Fibroblast of skin of left biceps (primary cell): Measurements from ENCODE around the gene TARP.
"Not testable (repeated sequence)": the region's sequence is repeated elsewhere in the genome, so short reads cannot be mapped to it uniquely, and the experiment has no call there.

Experiments used
- DNase-seq, 2 experiments: peaks; one replicate each; pipeline ENCODE4 v3.0.0-alpha.2; 2013; ENCODE audit warnings: low read depth in 2 of 2

The TARP gene

DNA sequence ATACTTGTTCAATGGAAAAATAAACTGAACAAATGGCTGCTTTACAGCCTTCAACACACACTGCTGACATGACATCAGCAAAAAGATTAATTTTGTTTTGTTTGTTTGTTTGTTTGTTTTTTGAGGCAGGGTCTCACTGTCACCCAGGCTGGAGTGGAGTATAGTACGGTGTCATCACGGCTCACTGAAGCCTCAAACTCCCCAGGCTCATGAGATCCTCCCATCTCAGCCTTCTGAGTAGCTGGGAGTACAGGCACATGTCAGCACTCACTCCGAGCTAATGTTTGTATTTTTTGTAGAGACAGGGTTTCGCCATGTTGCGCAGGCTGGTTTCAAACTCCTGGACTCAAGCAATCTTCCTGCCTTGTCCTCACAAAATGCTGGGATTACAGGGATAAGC is 10.9 kb downstream of the TARP start:
- DNase-seq, result no peak

DNA sequence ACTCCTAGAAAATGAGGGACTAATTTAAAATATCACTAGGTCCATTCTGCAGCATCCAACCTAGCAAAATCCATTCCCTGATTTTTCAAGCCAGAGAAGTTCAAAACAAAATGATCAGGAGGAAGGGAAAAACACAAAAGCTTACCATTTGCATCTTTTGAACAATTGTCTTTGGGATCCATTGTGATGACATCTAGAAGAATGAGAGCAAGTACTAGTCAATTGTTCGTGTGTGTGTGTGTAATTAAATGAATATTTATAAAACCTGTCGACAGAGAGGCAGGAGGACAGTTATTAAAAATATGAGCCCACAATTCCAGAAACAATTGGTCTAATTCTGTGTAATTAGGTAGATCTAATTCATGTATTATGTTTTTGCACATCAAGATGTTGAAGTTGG is 11.4 kb downstream of the TARP start:
- DNase-seq, result not testable (repeated sequence)

DNA sequence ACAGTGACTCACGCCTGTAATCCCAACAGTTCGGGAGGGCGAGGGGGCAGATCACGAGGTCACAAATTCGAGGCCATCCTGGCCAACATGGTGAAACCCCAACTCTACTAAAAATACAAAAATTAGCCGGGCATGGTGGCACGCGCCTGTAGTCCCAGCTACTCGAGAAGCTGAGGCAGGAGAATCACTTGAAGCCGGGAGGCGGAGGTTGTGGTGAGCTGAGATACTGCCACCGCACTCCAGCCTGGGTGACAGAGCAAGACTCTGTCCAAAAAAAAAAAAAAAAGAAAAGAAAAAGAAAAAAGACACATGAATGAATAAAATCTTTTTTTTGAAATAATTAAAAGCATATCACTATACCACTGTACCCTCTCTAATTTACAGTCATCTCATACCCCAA is 11.8 kb downstream of the TARP start:
- DNase-seq, result not testable (repeated sequence)

DNA sequence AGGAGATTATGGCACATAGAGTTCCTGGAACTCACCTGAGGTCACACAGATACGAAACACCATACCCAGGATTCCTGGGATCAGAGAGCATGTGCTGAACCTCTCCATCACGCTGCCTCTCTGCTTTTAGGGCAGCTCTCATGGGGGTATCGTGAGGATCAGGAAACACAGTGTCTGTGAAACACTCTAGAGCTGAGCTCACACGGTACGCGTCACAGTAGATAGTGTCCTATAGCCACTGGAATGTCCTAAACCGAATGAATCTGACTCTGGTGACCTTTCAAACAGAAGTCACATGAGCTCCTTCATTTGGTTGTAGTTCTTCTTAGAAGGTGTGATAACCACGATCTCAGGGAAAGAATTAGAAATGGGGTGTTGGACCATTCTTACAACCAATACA is 14.3 kb downstream of the TARP start:
- DNase-seq, result not testable (repeated sequence)

DNA sequence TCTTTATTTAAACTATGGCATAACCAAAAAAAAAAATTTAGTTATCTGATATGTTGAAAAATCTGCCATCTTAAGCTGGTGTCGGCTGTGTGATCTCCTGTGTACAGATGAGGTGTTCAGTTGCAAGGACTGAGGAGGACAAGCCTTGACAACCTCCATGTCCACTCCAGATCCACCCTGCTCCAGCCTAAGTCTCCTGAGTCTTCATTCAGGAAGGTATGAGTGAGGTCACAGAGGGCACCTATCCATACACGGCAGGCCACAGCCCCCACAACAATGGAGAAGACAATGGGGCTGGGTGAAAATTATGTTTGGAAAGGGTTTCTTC is 16.1 kb downstream of the TARP start:
- DNase-seq, result no peak

DNA sequence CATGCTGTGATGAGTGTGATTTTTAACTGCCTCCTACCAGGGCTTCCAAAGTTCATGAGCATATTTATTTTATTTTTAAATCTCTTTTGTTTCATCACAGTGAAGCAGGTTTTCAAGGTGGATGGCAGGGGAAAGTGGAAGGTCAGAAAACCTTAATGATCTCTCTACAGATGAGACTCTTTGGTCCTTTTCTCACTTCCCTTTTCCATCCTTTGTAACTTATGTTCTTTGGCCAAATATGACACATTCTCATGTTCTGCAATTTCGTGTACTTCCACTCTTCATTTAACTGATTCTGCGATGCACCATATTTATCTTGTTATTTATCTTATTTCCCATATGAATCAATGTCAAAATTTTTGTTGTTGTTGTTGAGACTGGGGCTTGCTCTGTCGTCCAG is 23.6 kb downstream of the TARP start:
- DNase-seq, result not testable (repeated sequence)

DNA sequence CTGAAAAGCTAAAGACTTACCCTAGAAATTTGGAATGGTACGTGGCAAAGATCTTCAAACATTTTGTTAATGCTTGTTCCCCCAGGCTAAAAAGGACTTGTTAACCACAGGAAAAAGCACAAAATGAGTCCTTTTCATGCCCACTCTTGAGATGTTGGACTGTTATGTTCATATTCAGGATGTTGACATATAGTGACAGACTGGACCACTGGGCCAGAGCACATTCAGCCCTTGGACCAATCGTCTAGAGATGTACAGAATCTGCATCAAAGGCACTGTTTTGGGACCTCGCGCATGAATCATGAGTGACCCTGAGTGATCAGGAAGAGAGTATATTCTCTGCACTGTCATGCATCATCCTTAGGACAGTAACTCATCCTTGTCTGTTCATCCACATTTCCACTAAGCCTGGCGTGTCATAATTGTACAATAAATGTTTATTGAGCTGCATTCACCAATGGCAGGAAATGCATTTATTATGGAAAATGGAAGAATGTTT is 25.3 kb downstream of the TARP start:
- DNase-seq, result no peak

DNA sequence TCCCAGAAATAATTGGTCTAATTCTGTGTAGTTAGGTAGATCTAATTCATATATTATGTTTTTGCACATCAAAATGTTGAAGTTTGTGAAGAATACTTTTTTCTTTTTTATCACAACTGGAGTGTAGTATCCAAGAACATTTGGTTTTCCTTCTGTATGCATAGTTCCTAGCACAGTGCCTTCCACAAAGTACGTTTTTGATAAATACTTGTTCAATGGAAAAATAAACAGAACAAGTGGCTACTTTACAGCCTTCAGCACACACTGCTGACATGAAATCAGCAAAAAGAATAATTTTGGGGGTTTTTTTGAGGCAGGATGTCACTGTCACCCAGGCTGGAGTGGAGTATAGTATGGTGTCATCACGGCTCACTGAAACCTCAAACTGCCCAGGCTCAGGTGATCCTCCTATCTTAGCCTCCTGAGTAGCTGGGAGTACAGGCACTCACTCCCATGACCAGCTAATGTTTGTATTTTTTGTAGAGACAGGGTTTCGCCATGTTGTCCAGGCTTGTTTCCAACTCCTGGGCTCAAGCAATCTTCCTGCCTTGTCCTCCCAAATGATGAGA is 27.9 kb downstream of the TARP start:
- DNase-seq, result no peak

DNA sequence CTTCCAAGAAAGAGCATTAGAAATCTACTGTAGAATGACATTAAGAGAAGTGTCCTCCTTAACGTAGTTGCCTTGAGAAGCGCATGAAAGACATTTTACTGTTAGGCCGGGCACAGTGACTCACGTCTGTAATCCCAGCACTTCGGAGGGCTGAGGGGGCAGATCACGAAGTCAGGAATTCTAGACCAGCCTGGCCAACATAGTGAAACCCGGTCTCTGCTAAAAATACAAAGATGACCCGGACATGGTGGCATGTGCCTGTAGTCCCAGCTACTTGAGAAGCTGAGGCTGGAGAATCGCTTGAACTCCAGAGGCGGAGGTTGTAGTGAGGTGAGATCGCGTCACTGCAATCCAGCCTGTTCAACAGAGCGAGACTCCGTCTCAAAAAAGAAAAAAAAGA is 28.9 kb downstream of the TARP start:
- DNase-seq, result no peak

DNA sequence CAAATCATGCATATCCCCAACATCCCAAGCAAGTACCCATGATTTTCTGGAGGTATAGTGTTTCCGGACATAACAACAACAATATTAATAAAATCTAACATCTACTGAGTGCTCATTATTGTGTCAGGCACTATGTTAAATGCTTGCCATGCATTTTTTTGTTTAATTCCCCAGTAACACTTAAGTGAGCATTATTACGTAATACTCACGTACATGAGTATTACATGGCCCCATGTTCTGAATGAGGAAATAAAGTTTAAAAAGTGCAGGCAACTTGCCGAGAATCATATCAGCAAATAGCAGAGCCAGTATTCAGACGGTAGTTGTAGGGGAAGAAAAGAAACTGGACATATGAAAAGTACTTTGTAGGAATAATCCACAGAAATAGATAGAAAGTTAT is 30.1 kb downstream of the TARP start:
- DNase-seq, result not testable (repeated sequence)

DNA sequence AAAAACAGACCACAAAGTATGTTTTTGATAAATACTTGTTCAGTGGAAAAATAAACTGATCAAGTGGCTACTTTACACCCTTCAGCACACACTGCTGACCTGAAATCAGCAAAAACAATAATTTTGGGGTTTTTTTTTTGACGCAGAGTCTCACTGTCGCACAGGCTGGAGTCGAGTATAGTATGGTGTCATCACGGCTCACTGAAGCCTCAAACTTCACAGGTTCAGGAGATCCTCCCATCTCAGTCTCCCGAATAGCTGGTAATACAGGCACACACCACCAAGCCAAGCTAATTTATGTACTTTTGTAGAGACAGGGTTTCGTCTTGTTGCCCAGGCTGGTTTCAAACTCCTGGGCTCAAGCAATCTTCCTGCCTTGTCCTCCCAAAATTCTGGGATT is 30.6 kb downstream of the TARP start:
- DNase-seq, result no peak

DNA sequence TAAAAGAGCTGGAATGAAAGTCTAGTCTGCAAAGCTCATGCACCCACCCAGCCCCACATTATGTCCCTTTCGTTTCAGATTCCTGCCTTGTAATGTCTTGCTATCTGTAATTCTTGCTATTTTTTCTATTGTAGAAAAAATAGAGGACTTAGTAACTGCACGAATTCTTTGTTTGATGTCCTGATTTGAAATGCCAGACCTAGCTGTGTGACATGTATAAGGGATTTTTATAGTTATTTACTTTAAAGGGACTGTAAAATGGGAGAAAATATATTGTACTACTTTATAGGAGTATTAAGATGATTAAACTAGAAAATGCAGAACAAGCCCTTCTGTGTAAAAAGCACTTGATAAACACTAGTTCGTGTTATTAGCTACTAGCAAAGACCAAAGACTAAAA is 32.4 kb downstream of the TARP start:
- no peak for DNase-seq

DNA sequence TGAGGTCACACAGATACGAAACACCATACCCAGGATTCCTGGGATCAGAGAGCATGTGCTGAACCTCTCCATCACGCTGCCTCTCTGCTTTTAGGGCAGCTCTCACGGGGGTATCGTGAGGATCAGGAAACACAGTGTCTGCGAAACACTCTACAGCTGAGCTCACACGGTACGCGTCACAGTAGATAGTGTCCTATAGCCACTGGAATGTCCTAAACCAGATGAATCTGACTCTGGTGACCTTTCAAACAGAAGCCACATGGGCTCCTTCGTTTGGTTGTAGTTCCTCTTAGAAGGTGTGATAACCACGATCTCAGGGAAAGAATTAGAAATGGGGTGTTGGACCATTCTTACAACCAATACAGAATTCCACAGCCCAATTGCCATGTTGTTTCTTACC is 34.3 kb downstream of the TARP start:
- DNase-seq, result not testable (repeated sequence)

DNA sequence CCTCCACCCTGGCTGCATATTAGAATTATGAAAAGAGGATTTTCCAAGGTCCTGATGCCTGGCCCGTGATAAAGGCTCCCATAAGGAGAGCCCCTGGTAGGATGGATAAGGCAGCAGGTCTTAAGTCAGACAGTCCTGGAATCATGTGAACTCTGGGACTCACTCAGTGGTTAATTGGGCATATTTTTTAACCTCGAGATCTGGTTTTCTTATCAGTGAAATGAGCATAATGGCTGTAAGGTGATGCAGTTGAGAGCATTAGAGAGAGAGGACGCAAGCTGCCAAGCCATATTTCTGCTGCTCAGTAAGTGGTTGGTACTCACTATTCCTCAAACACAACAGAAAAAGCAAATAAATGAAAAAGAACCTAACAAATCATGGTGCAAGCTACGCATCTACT is 37.8 kb downstream of the TARP start:
- DNase-seq, result no peak

DNA sequence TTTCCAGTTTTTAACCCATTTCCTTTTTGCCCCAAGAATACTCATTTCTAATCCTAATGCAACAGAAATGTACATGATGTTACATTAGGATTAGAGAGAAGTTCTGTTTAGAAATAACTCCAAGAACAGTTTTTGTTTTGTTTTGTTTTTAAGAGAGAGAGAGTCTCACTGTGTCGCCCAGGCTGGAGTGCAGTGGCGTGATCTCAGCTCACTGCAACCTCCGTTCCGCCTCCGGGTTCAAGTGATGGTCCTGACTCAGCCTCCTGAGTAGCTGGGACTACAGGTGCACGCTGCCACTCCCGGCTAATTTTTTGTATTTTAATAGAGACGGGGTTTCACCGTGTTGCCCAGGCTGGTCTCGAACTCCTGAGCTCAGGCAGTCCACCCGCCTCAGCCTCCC is 38.7 kb downstream of the TARP start:
- DNase-seq, result not testable (repeated sequence)

DNA sequence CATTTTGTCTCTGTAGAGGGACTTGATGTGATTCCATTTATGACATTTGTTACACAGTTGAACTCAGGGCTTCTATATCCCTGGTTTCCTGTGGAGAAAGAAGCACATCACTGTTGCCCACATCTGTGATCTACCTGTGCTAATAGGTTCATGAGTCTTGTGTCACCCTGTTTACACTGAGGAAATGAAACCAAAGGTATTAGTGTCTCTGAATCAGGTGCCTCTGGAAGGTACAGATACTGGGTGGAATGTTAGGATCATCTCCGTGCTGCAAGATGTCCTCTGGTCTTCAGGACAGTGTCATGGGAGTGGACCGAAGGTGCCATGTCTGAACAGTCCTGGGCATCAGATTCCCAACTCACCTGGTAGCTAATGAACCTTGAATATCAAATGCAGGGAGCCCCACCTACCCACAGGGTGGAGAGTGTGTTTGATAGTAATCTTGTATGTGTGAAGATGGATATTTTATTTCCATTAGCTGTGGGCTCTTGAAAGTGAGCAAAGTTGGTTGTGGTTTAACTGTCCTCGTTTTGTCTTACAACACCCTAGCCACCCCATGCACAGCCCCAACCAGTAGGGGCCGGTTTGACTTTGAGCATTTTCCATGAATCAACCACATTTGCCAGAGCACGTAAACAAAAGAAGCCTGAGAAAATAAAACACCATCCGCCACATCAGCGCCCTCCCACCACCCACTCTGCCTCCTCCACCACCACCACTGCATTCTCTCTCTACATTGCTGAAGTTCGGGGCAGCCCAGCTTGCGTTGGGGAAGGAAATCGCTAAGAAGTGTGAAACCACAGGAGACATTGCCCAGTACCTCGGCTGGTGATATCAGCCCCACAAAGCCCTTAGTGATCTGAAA is 40.7 kb downstream of the TARP start:
- DNase-seq, result no peak

DNA sequence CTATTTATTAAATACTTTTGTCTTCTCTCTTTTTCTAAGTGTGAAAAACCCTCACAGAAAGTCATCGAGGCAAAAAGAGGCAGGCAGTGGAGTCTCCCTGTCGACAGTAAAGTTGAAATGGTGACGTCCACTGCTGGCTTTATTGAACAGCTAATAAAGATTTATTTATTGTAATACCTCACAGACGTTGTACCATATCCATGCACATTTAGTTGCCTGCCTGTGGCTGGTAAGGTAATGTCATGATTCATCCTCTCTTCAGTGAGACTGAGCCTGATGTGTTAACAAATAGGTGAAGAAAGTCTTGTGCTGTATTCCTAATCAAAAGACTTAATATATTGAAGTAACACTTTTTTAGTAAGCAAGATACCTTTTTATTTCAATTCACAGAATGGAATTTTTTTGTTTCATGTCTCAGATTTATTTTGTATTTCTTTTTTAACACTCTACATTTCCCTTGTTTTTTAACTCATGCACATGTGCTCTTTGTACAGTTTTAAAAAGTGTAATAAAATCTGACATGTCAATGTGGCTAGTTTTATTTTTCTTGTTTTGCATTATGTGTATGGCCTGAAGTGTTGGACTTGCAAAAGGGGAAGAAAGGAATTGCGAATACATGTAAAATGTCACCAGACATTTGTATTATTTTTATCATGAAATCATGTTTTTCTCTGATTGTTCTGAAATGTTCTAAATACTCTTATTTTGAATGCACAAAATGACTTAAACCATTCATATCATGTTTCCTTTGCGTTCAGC is 43.4 kb downstream of the TARP start:
- DNase-seq, result no peak

DNA sequence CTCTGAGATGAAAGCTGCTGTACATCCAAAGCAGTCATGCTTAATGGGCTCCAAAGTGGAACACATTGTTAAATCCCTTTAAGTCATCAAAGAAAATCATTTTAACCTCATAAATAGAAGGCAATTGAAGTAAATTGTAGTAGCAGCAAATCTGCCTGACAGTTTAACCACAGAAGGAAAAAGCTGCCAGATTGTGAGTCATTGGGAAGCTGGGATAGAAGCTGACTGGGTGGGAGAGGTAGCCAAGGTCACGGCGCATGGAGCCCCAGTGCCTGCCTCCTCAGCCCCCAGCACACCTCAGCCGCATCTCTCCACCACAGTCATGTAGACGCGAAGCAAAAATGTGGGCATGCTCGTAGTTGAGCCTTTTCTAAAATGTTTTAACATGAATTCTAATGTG is 44.0 kb downstream of the TARP start:
- DNase-seq, result peak in 1 of 2 experiments; percentile 12

DNA sequence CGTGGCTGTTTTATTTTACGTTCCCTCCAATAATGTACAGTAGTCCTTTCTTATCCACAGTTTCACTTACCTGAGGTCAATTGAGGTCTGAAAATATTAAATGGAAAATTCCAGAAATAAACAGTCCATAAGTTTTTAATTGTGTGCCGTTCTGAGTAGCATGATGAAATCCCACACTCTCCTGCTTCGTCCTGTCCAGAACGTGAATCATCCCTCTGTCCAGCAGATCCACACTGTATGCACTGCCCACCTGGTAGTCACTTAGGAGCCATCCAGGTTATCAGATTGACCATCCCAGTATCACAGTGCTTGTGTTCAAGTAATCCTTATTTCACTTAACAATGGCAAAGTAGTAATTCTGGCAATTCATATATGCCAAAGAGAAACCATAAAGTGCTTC is 49.0 kb downstream of the TARP start:
- no peak for DNase-seq

DNA sequence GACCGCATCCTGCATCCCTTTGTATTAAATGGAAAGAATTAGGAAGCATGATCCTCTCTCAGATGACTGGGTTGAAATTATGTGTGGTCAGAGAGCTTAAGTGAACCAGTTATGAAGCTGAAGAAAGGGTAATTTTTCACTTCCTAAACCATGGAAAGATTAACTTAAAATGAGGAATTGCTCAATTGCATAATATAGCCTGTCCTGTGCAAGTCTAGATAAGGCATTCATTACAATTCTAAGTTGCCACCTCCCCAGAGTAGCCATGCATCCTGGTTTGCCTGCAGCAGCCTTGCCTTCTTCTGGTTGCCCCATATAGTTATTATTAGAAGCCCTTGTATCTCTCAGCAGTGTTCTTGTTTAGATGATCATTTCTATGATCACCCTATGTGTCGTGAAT is 50.1 kb downstream of the TARP start:
- DNase-seq, result no peak

DNA sequence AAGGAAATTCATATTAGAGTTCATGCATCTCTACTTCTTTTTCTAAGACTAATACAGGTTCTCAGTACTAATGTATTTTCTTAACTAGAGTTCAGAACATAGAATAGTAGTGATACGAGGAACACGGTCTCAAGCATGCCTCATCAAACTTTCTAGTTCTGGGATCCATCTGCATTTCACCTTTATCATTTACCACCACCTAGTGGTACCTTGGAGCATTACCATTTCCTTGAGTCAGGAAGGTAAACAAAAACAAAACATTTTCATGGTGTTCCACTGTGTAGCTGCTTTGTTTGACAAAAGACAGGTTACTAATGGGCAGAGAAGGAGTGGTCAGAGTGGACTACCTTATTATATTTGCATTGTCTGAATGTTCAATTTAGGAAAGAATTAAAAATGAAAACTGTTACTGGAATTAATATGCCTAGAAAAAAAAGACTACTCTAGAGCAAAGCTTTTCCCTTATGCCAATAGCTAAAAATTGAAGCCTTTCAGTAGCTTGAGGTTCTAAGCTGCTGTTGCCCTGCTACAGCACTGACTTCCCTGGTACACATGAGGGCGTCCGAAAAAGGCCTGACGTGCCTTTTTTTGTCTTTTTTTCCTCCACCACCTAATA is 50.8 kb downstream of the TARP start:
- peak in 1 of 2 experiments; percentile 17 for DNase-seq

DNA sequence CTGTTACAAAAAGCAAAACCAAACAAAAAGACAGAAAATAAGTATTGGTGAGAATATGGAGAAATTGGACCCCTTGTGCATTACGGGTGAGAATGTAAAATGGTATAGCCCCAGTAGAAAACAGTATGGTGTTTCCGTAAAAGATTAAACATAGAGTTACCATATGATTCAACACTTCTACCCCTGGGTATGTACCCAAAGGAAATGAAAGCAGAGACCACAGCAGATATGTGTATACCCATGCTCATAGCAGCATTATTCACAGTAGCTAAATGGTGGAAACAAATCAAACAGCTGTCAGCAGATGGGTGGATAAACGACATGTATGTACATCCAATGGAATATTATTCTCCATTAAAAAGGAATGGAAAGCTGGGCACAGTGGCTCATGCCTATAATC is 53.0 kb downstream of the TARP start:
- no peak for DNase-seq
